Measurements from ENCODE around the gene GINS2. TPM values are rescaled to one million over a fixed set of nuclear protein-coding genes. Genes with fewer than 3 reads are reported as not detected.

The GINS2 gene
- total RNA-seq, 1 experiment from 2014 or later: 12.0 TPM

GRCh38 chr16:85627526-85628264 is 61.1 kb downstream of the GINS2 start:
- TF ChIP-seq REST (IDR thresholded peaks at IDR 0.05; ENCODE audit: insufficient read depth in 1 of 2, low read depth in 2 of 2, low read length in 1 of 2) (no peak), TCF7L2 (IDR thresholded peaks at IDR 0.05; ENCODE audit: low read depth, low read length) (no peak), POLR2AphosphoS5 (IDR thresholded peaks at IDR 0.05; ENCODE audit: low read depth, low read length) (no peak), CTCF (IDR thresholded peaks at IDR 0.05) (no peak), SIN3A (IDR thresholded peaks at IDR 0.05; ENCODE audit: borderline replicate concordance, insufficient read depth, low read depth, low read length) (no peak)
- Histone ChIP-seq H3K27me3 (ENCODE audit: control insufficient read depth, insufficient read depth, low read length) (no peaks in the 10 kb centered on the region), H3K4me3 (ENCODE audit: low read depth in 2 of 2, low read length in 2 of 2) (no peak overlapping the region), H3K27ac (ENCODE audit: low read length) (no peak overlapping the region), H3K9me3 (ENCODE audit: control insufficient read depth, insufficient read depth, low read depth, low read length) (no peaks in the 10 kb centered on the region), H3K4me1 (ENCODE audit: control insufficient read depth, insufficient read depth, low read length) (peaks cover 10% of the 10 kb centered on the region), H3K36me3 (ENCODE audit: control insufficient read depth, insufficient read depth, low read length) (no peaks in the 10 kb centered on the region)
- in situ Hi-C loops (cut with HindIII; ENCODE audit: low pct_unique_long_range_greater_than_20kb, low sequenced_read_pairs): no loop called here
- intact Hi-C loops (cut with micrococcal nuclease; ENCODE audit: unreplicated experiment): no loop called here
- BruUV-seq (replicated peaks): no TSS peak
- ATAC-seq: no peak
- POLR2A ChIA-PET: interaction anchor here (0.7 kb wide), 1 partner anchor 10 kb away, joined by 5 read pairs; no protein-coding TSS in a partner anchor
- CTCF ChIA-PET: interaction anchor here (0.7 kb wide), 1 partner anchor 94 kb away, joined by 6 read pairs; no protein-coding TSS in a partner anchor
- no peak for DNase-seq (ENCODE audit: low read depth, low spot score)

- in situ Hi-C loops (cut with HindIII; ENCODE audit: low pct_unique_long_range_greater_than_20kb, low sequenced_read_pairs): no loop called here
- ChIA-PET CTCF (interaction anchor here (1.5 kb wide), 1 partner anchor 11 kb away, joined by 8 read pairs; no protein-coding TSS in a partner anchor), POLR2A (interaction anchor here (0.7 kb wide), 1 partner anchor 11 kb away, joined by 5 read pairs; no protein-coding TSS in a partner anchor)
- Histone ChIP-seq H3K36me3 (ENCODE audit: control insufficient read depth, insufficient read depth, low read length) (no peaks in the 10 kb centered on the region), H3K4me3 (ENCODE audit: low read depth in 2 of 2, low read length in 2 of 2) (no peak overlapping the region), H3K27me3 (ENCODE audit: control insufficient read depth, insufficient read depth, low read length) (no peaks in the 10 kb centered on the region), H3K4me1 (ENCODE audit: control insufficient read depth, insufficient read depth, low read length) (peaks cover 11% of the 10 kb centered on the region), H3K9me3 (ENCODE audit: control insufficient read depth, insufficient read depth, low read depth, low read length) (no peaks in the 10 kb centered on the region), H3K27ac (ENCODE audit: low read length) (no peak overlapping the region)
- no peak for TF ChIP-seq TCF7L2 (IDR thresholded peaks at IDR 0.05; ENCODE audit: low read depth, low read length)
- no peak for TF ChIP-seq REST (IDR thresholded peaks at IDR 0.05; ENCODE audit: insufficient read depth in 1 of 2, low read depth in 2 of 2, low read length in 1 of 2)
- no peak for TF ChIP-seq SIN3A (IDR thresholded peaks at IDR 0.05; ENCODE audit: borderline replicate concordance, insufficient read depth, low read depth, low read length)
- TF ChIP-seq POLR2AphosphoS5 (IDR thresholded peaks at IDR 0.05; ENCODE audit: low read depth, low read length): no peak
- TF ChIP-seq CTCF (IDR thresholded peaks at IDR 0.05): no peak
- intact Hi-C loops (cut with micrococcal nuclease; ENCODE audit: unreplicated experiment): no loop called here
- no peak for ATAC-seq
- BruUV-seq (replicated peaks): no TSS peak
- no peak for DNase-seq (ENCODE audit: low read depth, low spot score)
Measured at GRCh38 chr16:85627089-85627488, 61.7 kb downstream of the GINS2 start.
